ENCODE data around the gene CABCOCO1. TPM values are rescaled to one million over a fixed set of nuclear protein-coding genes. Genes with fewer than 3 reads are reported as not detected.

CABCOCO1 gene
- total RNA-seq, 1 donor from 2014 or later = 3.5 TPM

- Histone ChIP-seq H3K27ac (no peak overlapping the region), H3K36me3 (no peaks in the 10 kb centered on the region), H3K27me3 (ENCODE audit: low read depth) (no peaks in the 10 kb centered on the region), H3K4me3 (no peak overlapping the region), H3K9me3 (no peaks in the 10 kb centered on the region), H3K4me1 (peaks cover 21% of the 10 kb centered on the region)
- intact Hi-C loops (cut with DNase I) = no loop called here
- peak; percentile 75 for DNase-seq
- peak; percentile 73 for TF ChIP-seq CTCF (IDR thresholded peaks at IDR 0.05)
- peak; percentile 96 to 97 for ATAC-seq
Observed at GRCh38 chr10:61750943-61751471, 88.3 kb downstream of the CABCOCO1 start.

- H3K9me3 ChIP-seq = no peaks in the 10 kb centered on the region
- no peaks in the 10 kb centered on the region for H3K36me3 ChIP-seq
- intact Hi-C loops (cut with DNase I) = no loop called here
- DNase-seq (no peak), ATAC-seq (peak in 1 of 2 donors; percentile 4)
- no peaks in the 10 kb centered on the region for H3K27me3 ChIP-seq (ENCODE audit: low read depth)
- no peak overlapping the region for H3K27ac ChIP-seq
- H3K4me3 ChIP-seq = no peak overlapping the region
- TF ChIP-seq CTCF (IDR thresholded peaks at IDR 0.05) = no peak
- H3K4me1 ChIP-seq = peaks cover 21% of the 10 kb centered on the region
Observed at GRCh38 chr10:61751599-61751998, 88.9 kb downstream of the CABCOCO1 start.

- Histone ChIP-seq H3K27ac (no peak overlapping the region), H3K4me3 (no peak overlapping the region), H3K27me3 (ENCODE audit: low read depth) (no peaks in the 10 kb centered on the region), H3K36me3 (no peaks in the 10 kb centered on the region), H3K4me1 (peaks cover 21% of the 10 kb centered on the region), H3K9me3 (no peaks in the 10 kb centered on the region)
- intact Hi-C loops (cut with DNase I) = no loop called here
- TF ChIP-seq CTCF (IDR thresholded peaks at IDR 0.05) = no peak
- ATAC-seq = peak; percentile 35 to 73
- no peak for DNase-seq
Observed at GRCh38 chr10:61752111-61753011, 89.6 kb downstream of the CABCOCO1 start.

GRCh38 chr10:61753453-61753852 is 90.7 kb downstream of the CABCOCO1 start:
- Histone ChIP-seq H3K4me1 (peaks cover 21% of the 10 kb centered on the region), H3K4me3 (no peak overlapping the region), H3K27ac (no peak overlapping the region), H3K36me3 (no peaks in the 10 kb centered on the region), H3K27me3 (ENCODE audit: low read depth) (no peaks in the 10 kb centered on the region), H3K9me3 (no peaks in the 10 kb centered on the region)
- intact Hi-C loops (cut with DNase I) = no loop called here
- TF ChIP-seq CTCF (IDR thresholded peaks at IDR 0.05) = no peak
- DNase-seq = no peak
- ATAC-seq = no peak

- intact Hi-C loops (cut with DNase I) = no loop called here
- no peak overlapping the region for H3K27ac ChIP-seq
- no peaks in the 10 kb centered on the region for H3K27me3 ChIP-seq (ENCODE audit: low read depth)
- no peak for DNase-seq
- no peak overlapping the region for H3K4me3 ChIP-seq
- no peak for TF ChIP-seq CTCF (IDR thresholded peaks at IDR 0.05)
- peaks cover 21% of the 10 kb centered on the region for H3K4me1 ChIP-seq
- ATAC-seq = no peak
- no peaks in the 10 kb centered on the region for H3K36me3 ChIP-seq
- H3K9me3 ChIP-seq = no peaks in the 10 kb centered on the region
Observed at GRCh38 chr10:61754587-61755550, 92.1 kb downstream of the CABCOCO1 start.
